ENCODE measurements around the gene ZBTB39. TPM values are rescaled to one million over a fixed set of nuclear protein-coding genes. Genes with fewer than 3 reads are reported as not detected.

Gene ZBTB39
- total and polyA plus RNA-seq, 2 of the 13 experiments (the other 11 are each of a cell fraction or from before 2014, with no cell fraction given): 6.5 to 6.9 TPM

DNA sequence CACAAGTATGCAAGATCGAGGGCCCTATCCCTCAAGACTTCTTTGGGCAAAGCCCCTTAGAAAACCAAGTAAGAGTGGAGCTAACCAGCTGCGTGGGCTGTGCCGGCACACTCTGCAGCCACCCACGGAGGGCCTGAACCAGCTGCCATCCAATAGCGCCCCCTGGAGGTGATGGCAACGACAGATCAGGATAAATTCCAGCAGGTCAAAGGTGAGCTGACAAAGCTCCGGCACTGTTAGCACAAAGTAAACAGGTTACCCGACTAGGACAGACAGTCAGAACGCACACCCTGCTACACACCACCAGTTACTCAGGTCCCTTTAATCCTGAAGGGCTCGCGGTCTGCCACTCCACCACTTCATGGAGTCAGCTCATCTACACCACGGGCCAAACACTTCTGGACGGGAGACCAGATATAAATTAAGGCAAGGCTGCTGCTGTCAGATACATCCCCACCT lies 4.9 kb downstream of the ZBTB39 start (continued):
- no peak for TF ChIP-seq ZNF691 (CRISPR knock-in tag; IDR thresholded peaks at IDR 0.05; ENCODE audit: borderline replicate concordance, low read depth)
- no peak for TF ChIP-seq ZNF446 (CRISPR knock-in tag; IDR thresholded peaks at IDR 0.05)
- TF ChIP-seq FOXC1 (CRISPR knock-in tag; IDR thresholded peaks at IDR 0.05; ENCODE audit: borderline replicate concordance): no peak
- TF ChIP-seq MEIS2 (CRISPR knock-in tag; IDR thresholded peaks at IDR 0.05): peak; percentile 71; the same call in 1 of the 2 replicates
- 0 out of 2 replicates have a peak, but pooled peaks have one; percentile 59 for TF ChIP-seq PHF21A (CRISPR knock-in tag; IDR thresholded peaks at IDR 0.05)
- no peak for TF ChIP-seq ZNF562 (CRISPR knock-in tag; IDR thresholded peaks at IDR 0.05; ENCODE audit: borderline replicate concordance)
- TF ChIP-seq TBX3 (IDR thresholded peaks at IDR 0.05; ENCODE audit: borderline replicate concordance): no peak
- TF ChIP-seq, protein P1, sequence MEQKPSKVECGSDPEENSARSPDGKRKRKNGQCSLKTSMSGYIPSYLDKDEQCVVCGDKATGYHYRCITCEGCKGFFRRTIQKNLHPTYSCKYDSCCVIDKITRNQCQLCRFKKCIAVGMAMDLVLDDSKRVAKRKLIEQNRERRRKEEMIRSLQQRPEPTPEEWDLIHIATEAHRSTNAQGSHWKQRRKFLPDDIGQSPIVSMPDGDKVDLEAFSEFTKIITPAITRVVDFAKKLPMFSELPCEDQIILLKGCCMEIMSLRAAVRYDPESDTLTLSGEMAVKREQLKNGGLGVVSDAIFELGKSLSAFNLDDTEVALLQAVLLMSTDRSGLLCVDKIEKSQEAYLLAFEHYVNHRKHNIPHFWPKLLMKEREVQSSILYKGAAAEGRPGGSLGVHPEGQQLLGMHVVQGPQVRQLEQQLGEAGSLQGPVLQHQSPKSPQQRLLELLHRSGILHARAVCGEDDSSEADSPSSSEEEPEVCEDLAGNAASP (CRISPR knock-in tag; IDR thresholded peaks at IDR 0.05; ENCODE audit: borderline replicate concordance): peak; percentile 63
- TF ChIP-seq ZKSCAN8 (CRISPR knock-in tag; IDR thresholded peaks at IDR 0.05; ENCODE audit: borderline replicate concordance): no peak
- peak; percentile 59 for TF ChIP-seq SMC3 (IDR thresholded peaks at IDR 0.05; ENCODE audit: low read length)
- TF ChIP-seq NCOA2 (CRISPR knock-in tag; IDR thresholded peaks at IDR 0.05): peak; percentile 34; the same call in 1 of the 2 replicates
- peak; percentile 88 for TF ChIP-seq FOXO1 (CRISPR knock-in tag; IDR thresholded peaks at IDR 0.05)
- peak; percentile 79 for TF ChIP-seq ARID5B (CRISPR knock-in tag; IDR thresholded peaks at IDR 0.05)
- TF ChIP-seq, protein P2, sequence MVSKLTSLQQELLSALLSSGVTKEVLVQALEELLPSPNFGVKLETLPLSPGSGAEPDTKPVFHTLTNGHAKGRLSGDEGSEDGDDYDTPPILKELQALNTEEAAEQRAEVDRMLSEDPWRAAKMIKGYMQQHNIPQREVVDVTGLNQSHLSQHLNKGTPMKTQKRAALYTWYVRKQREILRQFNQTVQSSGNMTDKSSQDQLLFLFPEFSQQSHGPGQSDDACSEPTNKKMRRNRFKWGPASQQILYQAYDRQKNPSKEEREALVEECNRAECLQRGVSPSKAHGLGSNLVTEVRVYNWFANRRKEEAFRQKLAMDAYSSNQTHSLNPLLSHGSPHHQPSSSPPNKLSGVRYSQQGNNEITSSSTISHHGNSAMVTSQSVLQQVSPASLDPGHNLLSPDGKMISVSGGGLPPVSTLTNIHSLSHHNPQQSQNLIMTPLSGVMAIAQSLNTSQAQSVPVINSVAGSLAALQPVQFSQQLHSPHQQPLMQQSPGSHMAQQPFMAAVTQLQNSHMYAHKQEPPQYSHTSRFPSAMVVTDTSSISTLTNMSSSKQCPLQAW (CRISPR knock-in tag; IDR thresholded peaks at IDR 0.05): no peak
- TF ChIP-seq PITX1 (CRISPR knock-in tag; IDR thresholded peaks at IDR 0.05): peak; percentile 92
- TF ChIP-seq ZNF747 (CRISPR knock-in tag; IDR thresholded peaks at IDR 0.05; ENCODE audit: borderline replicate concordance): 0 out of 2 replicates have a peak, but pooled peaks have one; percentile 38
- 0 out of 2 replicates have a peak, but pooled peaks have one; percentile 50 for TF ChIP-seq ZNF335 (CRISPR knock-in tag; IDR thresholded peaks at IDR 0.05)
- peak; percentile 58; the same call in 1 of the 2 replicates for TF ChIP-seq TSC22D2 (CRISPR knock-in tag; IDR thresholded peaks at IDR 0.05; ENCODE audit: borderline replicate concordance)
- TF ChIP-seq IKZF5 (CRISPR knock-in tag; IDR thresholded peaks at IDR 0.05): peak; percentile 94; the same call in 1 of the 2 replicates
- peak; percentile 77; the same call in 1 of the 2 replicates for TF ChIP-seq HNF4G (IDR thresholded peaks at IDR 0.05; ENCODE audit: borderline replicate concordance, low read depth, low read length)
- TF ChIP-seq HNF4G (CRISPR knock-in tag; IDR thresholded peaks at IDR 0.05; ENCODE audit: borderline replicate concordance, low read depth): peak; percentile 56; the same call in 1 of the 2 replicates
- no peak for TF ChIP-seq FOXM1 (CRISPR knock-in tag; IDR thresholded peaks at IDR 0.05)
